ENCODE measurements around the gene SPDYE1.
"Not testable (repeated sequence)": the region's sequence is repeated elsewhere in the genome, so short reads cannot be mapped to it uniquely, and the experiment has no call there.

DNA sequence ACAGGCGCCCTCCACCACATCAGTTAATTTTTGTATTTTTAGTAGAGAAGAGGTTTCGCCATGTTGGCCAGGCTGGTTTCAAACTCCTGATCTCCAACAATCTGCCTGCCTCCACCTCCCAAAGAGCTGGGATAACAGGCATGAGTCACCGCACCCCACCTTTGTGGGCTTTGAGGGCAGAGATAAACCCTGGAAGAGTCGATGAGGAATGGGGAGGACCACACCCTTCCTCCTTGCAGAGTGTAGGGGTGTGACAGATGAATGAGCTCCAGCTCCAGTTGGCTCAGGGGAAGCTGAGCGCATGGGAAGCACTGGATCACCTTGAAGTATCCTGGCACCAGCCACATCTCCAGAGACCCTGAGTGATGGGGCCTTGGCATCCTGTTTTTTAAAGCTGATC, 32.3 kb downstream of the SPDYE1 start:
- not testable (repeated sequence) for TF ChIP-seq EZH2 (IDR thresholded peaks at IDR 0.05; ENCODE audit: insufficient read depth, low read length)
- TF ChIP-seq, protein P1, sequence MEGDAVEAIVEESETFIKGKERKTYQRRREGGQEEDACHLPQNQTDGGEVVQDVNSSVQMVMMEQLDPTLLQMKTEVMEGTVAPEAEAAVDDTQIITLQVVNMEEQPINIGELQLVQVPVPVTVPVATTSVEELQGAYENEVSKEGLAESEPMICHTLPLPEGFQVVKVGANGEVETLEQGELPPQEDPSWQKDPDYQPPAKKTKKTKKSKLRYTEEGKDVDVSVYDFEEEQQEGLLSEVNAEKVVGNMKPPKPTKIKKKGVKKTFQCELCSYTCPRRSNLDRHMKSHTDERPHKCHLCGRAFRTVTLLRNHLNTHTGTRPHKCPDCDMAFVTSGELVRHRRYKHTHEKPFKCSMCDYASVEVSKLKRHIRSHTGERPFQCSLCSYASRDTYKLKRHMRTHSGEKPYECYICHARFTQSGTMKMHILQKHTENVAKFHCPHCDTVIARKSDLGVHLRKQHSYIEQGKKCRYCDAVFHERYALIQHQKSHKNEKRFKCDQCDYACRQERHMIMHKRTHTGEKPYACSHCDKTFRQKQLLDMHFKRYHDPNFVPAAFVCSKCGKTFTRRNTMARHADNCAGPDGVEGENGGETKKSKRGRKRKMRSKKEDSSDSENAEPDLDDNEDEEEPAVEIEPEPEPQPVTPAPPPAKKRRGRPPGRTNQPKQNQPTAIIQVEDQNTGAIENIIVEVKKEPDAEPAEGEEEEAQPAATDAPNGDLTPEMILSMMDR (IDR thresholded peaks at IDR 0.05; ENCODE audit: insufficient read depth, low read depth, low read length), result not testable (repeated sequence)
